Measurements from ENCODE around the gene CNTN4. TPM values are rescaled to one million over a fixed set of nuclear protein-coding genes. Genes with fewer than 3 reads are reported as not detected.

Gene CNTN4
- total RNA-seq, 1 donor from 2014 or later: 1.6 TPM

DNA sequence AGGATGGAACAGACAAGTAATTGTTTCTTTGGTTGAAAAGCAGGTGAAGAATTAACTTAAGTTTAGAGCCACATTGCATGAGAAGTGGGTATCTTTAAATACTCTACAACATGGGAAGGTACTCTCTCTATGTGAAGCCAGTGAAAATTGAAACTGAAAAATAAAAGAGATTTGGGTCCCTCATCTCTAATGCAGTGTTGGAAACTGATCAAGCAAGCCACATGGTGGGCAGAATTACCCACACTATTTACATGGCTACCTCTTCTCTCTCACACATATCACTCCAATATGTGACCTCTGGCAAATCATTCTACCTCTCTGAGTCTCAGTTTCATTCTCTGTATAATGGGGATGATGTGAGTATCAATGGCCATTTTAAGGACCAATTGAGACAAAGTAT, 672.5 kb downstream of the CNTN4 start:
- DNase-seq (ENCODE audit: low read depth): no peak
- TF ChIP-seq, protein P1, sequence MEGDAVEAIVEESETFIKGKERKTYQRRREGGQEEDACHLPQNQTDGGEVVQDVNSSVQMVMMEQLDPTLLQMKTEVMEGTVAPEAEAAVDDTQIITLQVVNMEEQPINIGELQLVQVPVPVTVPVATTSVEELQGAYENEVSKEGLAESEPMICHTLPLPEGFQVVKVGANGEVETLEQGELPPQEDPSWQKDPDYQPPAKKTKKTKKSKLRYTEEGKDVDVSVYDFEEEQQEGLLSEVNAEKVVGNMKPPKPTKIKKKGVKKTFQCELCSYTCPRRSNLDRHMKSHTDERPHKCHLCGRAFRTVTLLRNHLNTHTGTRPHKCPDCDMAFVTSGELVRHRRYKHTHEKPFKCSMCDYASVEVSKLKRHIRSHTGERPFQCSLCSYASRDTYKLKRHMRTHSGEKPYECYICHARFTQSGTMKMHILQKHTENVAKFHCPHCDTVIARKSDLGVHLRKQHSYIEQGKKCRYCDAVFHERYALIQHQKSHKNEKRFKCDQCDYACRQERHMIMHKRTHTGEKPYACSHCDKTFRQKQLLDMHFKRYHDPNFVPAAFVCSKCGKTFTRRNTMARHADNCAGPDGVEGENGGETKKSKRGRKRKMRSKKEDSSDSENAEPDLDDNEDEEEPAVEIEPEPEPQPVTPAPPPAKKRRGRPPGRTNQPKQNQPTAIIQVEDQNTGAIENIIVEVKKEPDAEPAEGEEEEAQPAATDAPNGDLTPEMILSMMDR (conservative IDR thresholded peaks at IDR 0.05; ENCODE audit: low read depth, low read length): no peak
- H3K4me3 ChIP-seq (ENCODE audit: low read depth, low read length): no peak overlapping the region

DNA sequence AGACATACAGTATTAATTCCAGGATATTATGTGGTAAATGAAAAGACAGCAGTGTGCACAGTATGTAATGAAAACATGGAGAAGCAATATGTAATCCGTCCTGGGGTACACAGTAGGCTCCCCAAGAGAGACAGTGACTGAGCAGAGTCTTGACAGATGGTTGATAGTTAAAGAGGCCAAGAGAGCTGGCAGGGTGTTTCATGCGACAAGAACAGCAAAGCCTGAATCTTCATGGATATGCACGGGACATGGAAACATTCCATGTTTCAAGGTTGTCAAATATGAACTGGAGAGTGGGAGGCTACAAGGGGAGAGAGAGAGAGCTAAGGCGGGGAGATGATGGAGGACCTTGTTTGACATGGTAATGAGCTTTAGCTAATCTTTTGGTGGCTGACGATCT, 673.1 kb downstream of the CNTN4 start:
- TF ChIP-seq, protein P1 (conservative IDR thresholded peaks at IDR 0.05; ENCODE audit: low read depth, low read length): no peak
- H3K4me3 ChIP-seq (ENCODE audit: low read depth, low read length): no peak overlapping the region
- DNase-seq (ENCODE audit: low read depth): no peak

DNA sequence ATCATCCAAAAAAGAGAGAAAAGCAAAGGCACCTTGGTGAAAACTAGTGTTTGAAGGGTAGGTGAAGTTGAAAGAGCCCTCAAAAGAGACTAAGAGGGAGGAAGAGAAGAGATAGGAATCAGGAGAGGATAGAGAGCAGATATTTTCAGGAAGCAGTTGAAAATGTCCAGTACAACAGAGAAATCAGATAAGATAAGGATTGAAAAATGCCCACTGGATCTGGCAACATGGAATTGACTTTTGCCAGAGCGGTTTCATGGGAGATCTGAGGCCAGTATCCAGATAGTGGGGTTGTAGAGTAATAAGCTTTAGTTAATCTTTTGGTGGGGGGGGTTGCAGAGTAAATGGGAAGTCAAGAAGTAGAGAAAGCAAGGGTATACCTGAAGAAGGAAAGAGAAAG, 674.1 kb downstream of the CNTN4 start:
- no peak for DNase-seq (ENCODE audit: low read depth)
- no peak overlapping the region for H3K4me3 ChIP-seq (ENCODE audit: low read depth, low read length)
- TF ChIP-seq, protein P1 (conservative IDR thresholded peaks at IDR 0.05; ENCODE audit: low read depth, low read length): no peak

DNA sequence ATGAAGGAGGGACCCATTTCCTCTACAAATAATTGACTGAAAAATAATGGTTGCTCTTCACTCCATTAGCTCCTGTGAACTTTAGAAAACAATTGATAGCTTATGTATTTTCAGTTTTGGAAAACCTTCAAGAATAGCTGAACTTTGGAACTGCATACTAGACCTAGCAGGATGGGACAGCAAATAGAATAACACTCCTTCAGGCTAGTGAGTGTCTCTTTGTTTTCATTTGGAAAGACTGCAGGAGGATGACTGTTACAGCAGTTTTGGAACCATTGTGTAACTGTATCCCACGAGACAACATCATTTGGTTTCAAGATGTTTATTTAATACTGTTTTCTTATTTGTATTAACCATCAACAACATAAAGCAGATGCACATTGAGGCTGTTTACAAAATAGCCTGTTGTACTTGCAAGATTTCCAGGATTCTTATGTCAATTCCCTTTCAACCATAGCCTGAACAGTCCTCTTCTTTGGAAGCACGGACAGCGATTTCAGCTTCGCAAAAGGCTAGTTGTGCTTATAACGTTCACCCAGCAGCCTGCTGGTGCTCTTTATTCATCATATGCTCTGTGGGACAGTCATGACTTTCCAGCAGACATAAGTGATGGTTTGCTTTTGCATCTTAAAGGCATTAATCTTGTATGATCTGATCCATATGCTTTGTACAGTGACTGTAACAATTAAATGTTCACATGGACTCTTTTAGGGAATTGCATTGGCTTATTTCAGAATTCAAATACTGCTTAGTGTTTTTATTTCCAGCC, 676.0 kb downstream of the CNTN4 start:
- H3K4me3 ChIP-seq (ENCODE audit: low read depth, low read length): no peak overlapping the region
- TF ChIP-seq, protein P1 (conservative IDR thresholded peaks at IDR 0.05; ENCODE audit: low read depth, low read length): no peak
- DNase-seq (ENCODE audit: low read depth): no peak

DNA sequence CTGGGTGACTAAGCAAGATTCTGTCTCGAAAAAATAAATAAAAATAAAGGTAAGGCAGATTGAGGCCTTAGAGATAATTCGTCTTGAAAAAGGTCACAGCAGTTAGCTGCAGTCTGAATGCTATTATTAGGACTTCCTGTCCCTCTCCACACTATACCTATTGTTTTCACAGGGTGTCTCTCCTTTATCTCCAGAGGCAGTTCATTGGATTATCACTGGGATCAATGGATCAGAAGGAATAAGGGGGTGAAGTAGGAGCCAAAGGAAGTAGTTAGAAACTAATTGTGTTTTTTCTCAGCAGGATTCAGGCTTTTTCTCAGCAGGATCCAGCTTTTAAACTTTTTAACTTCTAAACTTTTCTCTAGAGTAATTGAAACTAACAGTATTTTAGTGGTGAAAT, 684.6 kb downstream of the CNTN4 start:
- TF ChIP-seq, protein P1 (conservative IDR thresholded peaks at IDR 0.05; ENCODE audit: low read depth, low read length): no peak
- DNase-seq (ENCODE audit: low read depth): no peak
- no peak overlapping the region for H3K4me3 ChIP-seq (ENCODE audit: low read depth, low read length)

DNA sequence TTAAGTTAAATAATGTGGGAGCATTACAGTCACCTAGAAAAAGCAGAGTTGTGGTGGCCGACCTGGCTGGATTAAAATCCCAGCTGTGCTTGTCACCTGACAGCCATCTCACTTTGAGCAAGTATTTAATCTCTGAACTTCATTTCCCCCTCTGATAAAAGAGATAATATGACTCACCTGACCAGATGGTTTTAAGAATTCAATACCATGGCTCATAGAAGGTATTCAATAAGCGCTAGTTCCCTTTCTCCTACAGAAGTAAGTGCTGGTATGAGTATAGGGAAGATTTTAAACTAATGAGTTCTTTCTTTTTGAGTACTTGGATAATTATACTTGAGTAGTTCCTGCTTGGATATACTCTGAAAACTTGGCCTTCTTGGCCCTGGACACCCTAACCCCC, 686.0 kb downstream of the CNTN4 start:
- TF ChIP-seq, protein P1 (conservative IDR thresholded peaks at IDR 0.05; ENCODE audit: low read depth, low read length): no peak
- no peak overlapping the region for H3K4me3 ChIP-seq (ENCODE audit: low read depth, low read length)
- no peak for DNase-seq (ENCODE audit: low read depth)

DNA sequence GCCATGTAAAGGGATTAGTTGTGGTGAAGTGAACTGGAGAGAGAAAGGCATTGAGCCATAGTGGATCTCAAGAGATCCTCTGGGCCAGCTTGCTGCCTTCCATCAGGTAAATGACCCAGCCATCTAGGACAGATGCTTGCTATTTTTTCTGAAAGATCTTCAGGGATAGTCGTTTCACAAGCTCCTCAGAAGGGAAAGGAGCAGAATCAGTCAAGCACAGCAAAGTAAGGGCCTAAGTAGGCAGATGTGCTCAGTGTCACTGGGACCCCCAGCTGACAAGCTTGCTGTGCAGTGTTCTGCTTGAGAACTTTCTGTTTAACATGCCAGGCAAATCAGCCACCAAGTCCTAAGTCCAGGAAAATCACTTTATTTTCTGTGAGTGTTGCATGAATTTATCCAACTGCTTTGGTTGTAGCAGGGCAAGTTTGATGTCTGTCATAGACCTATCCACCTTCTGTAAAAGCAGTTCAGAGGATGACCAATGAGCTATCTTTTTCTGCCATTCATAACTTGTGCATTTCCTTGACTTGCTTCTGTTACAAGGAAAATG, 691.7 kb downstream of the CNTN4 start:
- no peak overlapping the region for H3K4me3 ChIP-seq (ENCODE audit: low read depth, low read length)
- DNase-seq (ENCODE audit: low read depth): no peak
- TF ChIP-seq, protein P1 (conservative IDR thresholded peaks at IDR 0.05; ENCODE audit: low read depth, low read length): no peak

Measured in epithelial cell of proximal tubule (primary cell).